Neural progenitor cell (in vitro differentiated cells): ENCODE results near the gene CA5A.

ENCODE experiments used
- EZH2 ChIP-seq: fragments of 200-600 bp; sonication (generic); IDR thresholded peaks from 2 replicates; pipeline ENCODE4 v1.6.1; 2017; ENCODE audit warnings: antibody characterized with exemption, mild to moderate bottlenecking, moderate library complexity
- TF ChIP-seq, protein P1 (sequence below): fragments of 200-600 bp; sonication (generic); IDR thresholded peaks from 2 replicates; pipeline ENCODE4 v1.5.1; 2017; ENCODE audit warnings: antibody characterized with exemption, mild to moderate bottlenecking

DNA sequence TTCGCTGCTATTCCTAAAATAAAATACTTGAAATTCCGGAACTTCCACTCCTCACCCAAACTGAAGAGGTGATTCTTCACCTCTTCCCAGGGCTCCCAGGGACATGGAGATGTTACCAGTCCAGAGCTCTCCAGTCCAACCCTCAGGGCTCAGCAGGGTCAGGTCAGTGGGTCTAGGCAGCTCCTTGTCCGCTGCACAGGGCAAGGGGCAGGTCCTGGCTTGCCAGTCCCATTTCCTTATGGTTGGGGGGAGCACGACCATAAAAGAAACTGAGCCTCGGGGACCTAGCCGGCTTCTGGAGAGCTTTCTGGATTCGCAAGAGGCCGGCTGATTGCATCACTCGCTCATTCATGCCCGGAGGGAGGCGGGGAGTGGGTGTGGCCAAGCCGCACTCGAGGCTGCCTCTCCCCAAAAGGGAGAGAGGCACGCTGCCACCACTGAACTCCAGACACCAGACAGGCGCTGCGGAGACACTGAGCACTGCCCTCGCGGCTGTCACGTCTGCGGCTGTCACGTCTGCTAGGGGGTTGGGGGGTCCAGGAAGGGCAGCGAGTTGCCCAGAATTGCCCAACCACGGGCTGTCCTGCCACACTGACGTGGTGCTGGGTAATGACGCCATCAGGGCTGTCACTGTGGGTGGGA is 82.8 kb downstream of the CA5A start:
- TF ChIP-seq, protein P1, sequence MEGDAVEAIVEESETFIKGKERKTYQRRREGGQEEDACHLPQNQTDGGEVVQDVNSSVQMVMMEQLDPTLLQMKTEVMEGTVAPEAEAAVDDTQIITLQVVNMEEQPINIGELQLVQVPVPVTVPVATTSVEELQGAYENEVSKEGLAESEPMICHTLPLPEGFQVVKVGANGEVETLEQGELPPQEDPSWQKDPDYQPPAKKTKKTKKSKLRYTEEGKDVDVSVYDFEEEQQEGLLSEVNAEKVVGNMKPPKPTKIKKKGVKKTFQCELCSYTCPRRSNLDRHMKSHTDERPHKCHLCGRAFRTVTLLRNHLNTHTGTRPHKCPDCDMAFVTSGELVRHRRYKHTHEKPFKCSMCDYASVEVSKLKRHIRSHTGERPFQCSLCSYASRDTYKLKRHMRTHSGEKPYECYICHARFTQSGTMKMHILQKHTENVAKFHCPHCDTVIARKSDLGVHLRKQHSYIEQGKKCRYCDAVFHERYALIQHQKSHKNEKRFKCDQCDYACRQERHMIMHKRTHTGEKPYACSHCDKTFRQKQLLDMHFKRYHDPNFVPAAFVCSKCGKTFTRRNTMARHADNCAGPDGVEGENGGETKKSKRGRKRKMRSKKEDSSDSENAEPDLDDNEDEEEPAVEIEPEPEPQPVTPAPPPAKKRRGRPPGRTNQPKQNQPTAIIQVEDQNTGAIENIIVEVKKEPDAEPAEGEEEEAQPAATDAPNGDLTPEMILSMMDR = no peak
- TF ChIP-seq EZH2 = no peak
